T-cell (primary cell): ENCODE results near the gene EIF1AD. TPM values are rescaled to one million over a fixed set of nuclear protein-coding genes. Genes with fewer than 3 reads are reported as not detected.
A peak's percentile ranks its signal among the peaks of the same experiment; 100 is the strongest.
"Not testable (repeated sequence)": the region's sequence is repeated elsewhere in the genome, so short reads cannot be mapped to it uniquely, and the experiment has no call there.

Experiments
- ATAC-seq, 4 experiments: fragments of 200-7000 bp in 3 of 4; fragments of 150-1000 bp in 1 of 4; cut with Tn5 transposase; replicated peaks in 1 of 4; 1 replicate in 3 of 4; 2 replicates in 1 of 4; pipeline ENCODE4 v1.10.0; 2021; ENCODE audit warnings: moderate library complexity in 3 of 4, mild to moderate bottlenecking in 2 of 4, moderate number of reproducible peaks in 1 of 4
- CTCF ChIA-PET, 2 donors: fragments of 300-600 bp; sonication (Branson Sonifier 250); formaldehyde crosslinking; loops; one replicate each; lab custom pipeline; 2022; ENCODE audit warnings: antibody characterized with exemption in 2 of 2; lab: Charles Lee
- POLR2A ChIA-PET, 2 donors: fragments of 300-600 bp; sonication (Branson Sonifier 250); formaldehyde crosslinking; loops; one replicate each; lab custom pipeline; 2022; ENCODE audit warnings: antibody characterized with exemption in 2 of 2; lab: Charles Lee
- DNase-seq, 35 experiments: peaks; one replicate each; pipeline versions ENCODE4 v3.0.0 to v3.0.0-alpha.2; 2013 to 2023
- H3K27ac ChIP-seq: one replicate; pipeline ENCODE4 v1.5.1; 2013; ENCODE audit warnings: low read length
- H3K27me3 ChIP-seq, 2 experiments: replicated peaks in 1 of 2; 1 replicate in 1 of 2; 2 replicates in 1 of 2; pipeline versions ENCODE4 v1.6.1 to v1.7.0; 2013; ENCODE audit warnings: low read length in 1 of 2, mixed read lengths in 1 of 2; ENCODE audit not compliant: control insufficient read depth in 2 of 2, insufficient read depth in 2 of 2; ENCODE audit errors: extremely low read depth in 1 of 2
- H3K36me3 ChIP-seq, 2 donors: 1 replicate in 1 of 2; 2 replicates in 1 of 2; pipeline versions ENCODE4 v1.6.1 to v1.7.0; 2013; ENCODE audit warnings: low read length in 1 of 2; ENCODE audit not compliant: control insufficient read depth in 2 of 2, insufficient read depth in 1 of 2; ENCODE audit errors: extremely low read depth in 1 of 2
- H3K4me1 ChIP-seq, 2 experiments: 1 replicate in 1 of 2; 2 replicates in 1 of 2; pipeline versions ENCODE4 v1.6.1 to v1.7.0; 2013; ENCODE audit warnings: low read length in 2 of 2, mixed read lengths in 1 of 2; ENCODE audit not compliant: insufficient read depth in 2 of 2, control insufficient read depth in 1 of 2; ENCODE audit errors: extremely low read depth in 1 of 2
- H3K4me3 ChIP-seq, 2 donors: 1 replicate in 1 of 2; 2 replicates in 1 of 2; pipeline versions ENCODE4 v1.5.1 to v1.7.0; 2013; ENCODE audit warnings: mild to moderate bottlenecking in 2 of 2, low read length in 1 of 2, moderate library complexity in 1 of 2; ENCODE audit not compliant: control insufficient read depth in 1 of 2; ENCODE audit errors: extremely low read depth in 1 of 2
- H3K9me3 ChIP-seq: 2 replicates; pipeline ENCODE4 v1.7.0; 2013
- H3K27ac Mint-ChIP-seq, 2 donors: one replicate each; pipeline ENCODE4 v1.8.0; 2020 to 2021; ENCODE audit warnings: mild to moderate bottlenecking in 2 of 2, mixed read lengths in 2 of 2
- H3K27me3 Mint-ChIP-seq, 2 donors: one replicate each; pipeline ENCODE4 v1.8.0; 2021 to 2022; ENCODE audit warnings: mixed read lengths in 2 of 2
- H3K36me3 Mint-ChIP-seq: one replicate; pipeline ENCODE4 v1.8.0; 2021; ENCODE audit warnings: mixed read lengths
- H3K4me1 Mint-ChIP-seq, 3 donors: one replicate each; pipeline ENCODE4 v1.8.0; 2020 to 2022; ENCODE audit warnings: mixed read lengths in 3 of 3, mild to moderate bottlenecking in 1 of 3
- H3K4me3 Mint-ChIP-seq, 3 donors: one replicate each; pipeline ENCODE4 v1.8.0; 2020 to 2022; ENCODE audit warnings: mild to moderate bottlenecking in 3 of 3, mixed read lengths in 3 of 3, moderate library complexity in 3 of 3
- H3K9me3 Mint-ChIP-seq, 3 donors: one replicate each; pipeline ENCODE4 v1.8.0; 2020 to 2022; ENCODE audit warnings: mixed read lengths in 3 of 3
- WGBS: methylation state at CpG from one replicate; pipeline ENCODE4 v1.1.5; 2013; ENCODE audit warnings: missing lambda C conversion rate; ENCODE audit not compliant: insufficient coverage; 5-methylcytosine and 5-hydroxymethylcytosine counted together
- total RNA-seq, 35 experiments: library from RNA in 6 of 35; stranded (reverse) in 6 of 35; fragments of 120-200 nt in 1 of 35; gene quantifications; one replicate each; pipeline versions ENCODE4 v1.2.1 to v1.2.4 and lab custom pipeline; 2013 to 2026

Gene EIF1AD
- total RNA-seq, 5 donors from 2014 or later (not counting 1 experiment from before 2014, with no cell fraction given), result 50.7 to 114 (median 58.8) TPM

- H3K27ac Mint-ChIP-seq, H3K9me3 ChIP-seq, H3K36me3 Mint-ChIP-seq, ATAC-seq, H3K36me3 ChIP-seq, H3K27ac ChIP-seq, DNase-seq, H3K4me3 Mint-ChIP-seq, H3K9me3 Mint-ChIP-seq, CTCF ChIA-PET, H3K27me3 Mint-ChIP-seq, H3K4me3 ChIP-seq, POLR2A ChIA-PET: not testable (repeated sequence)
- peaks cover 5 to 13% (median 6%) of the 10 kb centered on the region in 3 donors for H3K4me1 Mint-ChIP-seq
- Histone ChIP-seq H3K4me1 (peaks cover 0 to 15% of the 10 kb centered on the region in 2 experiments), H3K27me3 (peaks cover 0 to 20% of the 10 kb centered on the region in 2 experiments)
- WGBS, result 93% methylated on average over 4 of the region's 5 CpGs
Observed at GRCh38 chr11:66023186-66023440, 21.2 kb upstream of the EIF1AD start.

- Histone ChIP-seq H3K36me3 (no peaks in the 10 kb centered on the region), H3K4me1 (peaks cover 0 to 15% of the 10 kb centered on the region in 2 experiments), H3K27ac (no peak overlapping the region), H3K27me3 (peaks cover 0 to 20% of the 10 kb centered on the region in 2 experiments), H3K4me3 (peak overlapping the region in 1 of 2 donors; percentile 10), H3K9me3 (no peaks in the 10 kb centered on the region)
- no peaks in the 10 kb centered on the region for H3K9me3 Mint-ChIP-seq
- ChIA-PET CTCF (interaction anchor here (0.6 to 0.8 kb wide), 3 partner anchors 29 to 467 kb away, joined by 3 to 4 read pairs (median 3); no protein-coding TSS in a partner anchor), POLR2A (interaction anchor here in 1 of 2 donors (0.5 kb wide), 1 partner anchor 218 kb away, joined by 3 read pairs; no protein-coding TSS in a partner anchor)
- H3K4me1 Mint-ChIP-seq, result peaks cover 5 to 13% (median 6%) of the 10 kb centered on the region in 3 donors
- peaks cover 3 to 7% of the 10 kb centered on the region in 2 donors for H3K27me3 Mint-ChIP-seq
- 24% methylated on average over 44 of the region's 46 CpGs for WGBS
- H3K4me3 Mint-ChIP-seq, result peak overlapping the region in 2 of 3 donors; percentile 24 to 45
- DNase-seq (peak; percentile 29 to 86 (median 67)), ATAC-seq (peak; percentile 90 to 95 (median 94))
- no peaks in the 10 kb centered on the region for H3K36me3 Mint-ChIP-seq
- H3K27ac Mint-ChIP-seq, result no peak overlapping the region
Observed at GRCh38 chr11:66022401-66023185, 20.6 kb upstream of the EIF1AD start.

- ChIA-PET POLR2A (no interaction called here), CTCF (no interaction called here)
- Histone ChIP-seq H3K4me3 (no peak overlapping the region), H3K27ac (no peak overlapping the region), H3K9me3 (no peaks in the 10 kb centered on the region), H3K4me1 (peaks cover 0 to 15% of the 10 kb centered on the region in 2 experiments), H3K36me3 (no peaks in the 10 kb centered on the region), H3K27me3 (peaks cover 0 to 20% of the 10 kb centered on the region in 2 experiments)
- Mint-ChIP-seq H3K4me1 (peaks cover 5 to 13% (median 6%) of the 10 kb centered on the region in 3 donors), H3K27ac (no peak overlapping the region), H3K27me3 (peaks cover 3 to 7% of the 10 kb centered on the region in 2 donors), H3K4me3 (no peak overlapping the region), H3K9me3 (no peaks in the 10 kb centered on the region), H3K36me3 (no peaks in the 10 kb centered on the region)
- 56% methylated on average over 13 of the region's 25 CpGs for WGBS
- ATAC-seq, result no peak
- peak in 8 of 35 experiments; percentile 8 to 55 (median 18) for DNase-seq
Observed at GRCh38 chr11:66020618-66021357, 18.8 kb upstream of the EIF1AD start.

GRCh38 chr11:66020212-66020611 is 18.3 kb upstream of the EIF1AD start:
- Mint-ChIP-seq H3K4me1 (peaks cover 5 to 13% (median 6%) of the 10 kb centered on the region in 3 donors), H3K4me3 (no peak overlapping the region), H3K36me3 (no peaks in the 10 kb centered on the region), H3K27me3 (peaks cover 3 to 7% of the 10 kb centered on the region in 2 donors), H3K27ac (no peak overlapping the region), H3K9me3 (no peaks in the 10 kb centered on the region)
- no peaks in the 10 kb centered on the region for H3K36me3 ChIP-seq
- H3K4me3 ChIP-seq, result no peak overlapping the region
- POLR2A ChIA-PET, result no interaction called here
- H3K9me3 ChIP-seq, result no peaks in the 10 kb centered on the region
- 80% methylated on average over 5 of the region's 8 CpGs for WGBS
- CTCF ChIA-PET, result no interaction called here
- no peak for ATAC-seq
- DNase-seq, result no peak
- no peak overlapping the region for H3K27ac ChIP-seq
- peaks cover 0 to 19% of the 10 kb centered on the region in 2 experiments for H3K27me3 ChIP-seq
- H3K4me1 ChIP-seq, result peaks cover 0 to 15% of the 10 kb centered on the region in 2 experiments

- peaks cover 0 to 10% of the 10 kb centered on the region in 2 experiments for H3K4me1 ChIP-seq
- DNase-seq (no peak), ATAC-seq (no peak)
- Mint-ChIP-seq H3K27me3 (peaks cover 4 to 12% of the 10 kb centered on the region in 2 donors), H3K27ac (no peak overlapping the region), H3K9me3 (no peaks in the 10 kb centered on the region), H3K4me3 (no peak overlapping the region), H3K4me1 (peaks cover under 1 to 9% (median under 1%) of the 10 kb centered on the region in 3 donors), H3K36me3 (no peaks in the 10 kb centered on the region)
- ChIA-PET POLR2A (no interaction called here), CTCF (interaction anchor here in 1 of 2 donors (0.6 kb wide), 1 partner anchor 248 kb away, joined by 3 read pairs; no protein-coding TSS in a partner anchor)
- no peaks in the 10 kb centered on the region for H3K9me3 ChIP-seq
- no peaks in the 10 kb centered on the region for H3K36me3 ChIP-seq
- WGBS, result 64% methylated on average over 4 of the region's 4 CpGs
- no peak overlapping the region for H3K4me3 ChIP-seq
- H3K27ac ChIP-seq, result no peak overlapping the region
- peaks cover 0 to 28% of the 10 kb centered on the region in 2 experiments for H3K27me3 ChIP-seq
Observed at GRCh38 chr11:66017321-66017720, 15.4 kb upstream of the EIF1AD start.

- H3K4me3 ChIP-seq, result no peak overlapping the region
- WGBS, result 81% methylated on average over 10 of the region's 10 CpGs
- H3K36me3 ChIP-seq, result no peaks in the 10 kb centered on the region
- H3K27ac ChIP-seq, result no peak overlapping the region
- Mint-ChIP-seq H3K36me3 (no peaks in the 10 kb centered on the region), H3K27me3 (peaks cover 4 to 12% of the 10 kb centered on the region in 2 donors), H3K9me3 (no peaks in the 10 kb centered on the region), H3K4me1 (peaks cover 0 to 9% (median 0%) of the 10 kb centered on the region in 3 donors), H3K4me3 (no peak overlapping the region), H3K27ac (no peak overlapping the region)
- ATAC-seq (no peak), DNase-seq (no peak)
- peaks cover 0 to 28% of the 10 kb centered on the region in 2 experiments for H3K27me3 ChIP-seq
- peaks cover 0 to 12% of the 10 kb centered on the region in 2 experiments for H3K4me1 ChIP-seq
- ChIA-PET POLR2A (no interaction called here), CTCF (interaction anchor here in 1 of 2 donors (1.0 kb wide), 1 partner anchor 48 kb away, joined by 3 read pairs; no protein-coding TSS in a partner anchor)
- H3K9me3 ChIP-seq, result no peaks in the 10 kb centered on the region
Observed at GRCh38 chr11:66016793-66017177, 14.8 kb upstream of the EIF1AD start.
